GM18520 (cell line): Measurements from ENCODE around the gene MICAL2.
A peak's percentile ranks its signal among the peaks of the same experiment; 100 is the strongest.

Experiments used
- ATAC-seq: cut with Tn5 transposase; IDR thresholded peaks from one replicate; pipeline ENCODE4 v1.9.1; 2021; ENCODE audit not compliant: unreplicated experiment

The MICAL2 gene

GRCh38 chr11:12110201-12110713 lies at the start of gene MICAL2:
Gene MICAL2, plus strand, starts transcription at chr11:12110590. Its CDS starts 51,566 bp downstream, at chr11:12162156.
- ATAC-seq = peak; percentile 95

GRCh38 chr11:12061851-12062560 lies 48.4 kb upstream of the MICAL2 start:
- no peak for ATAC-seq

GRCh38 chr11:12063251-12063650 lies 47.1 kb upstream of the MICAL2 start:
- ATAC-seq = no peak

GRCh38 chr11:12064136-12064953 lies 46.0 kb upstream of the MICAL2 start:
- no peak for ATAC-seq

GRCh38 chr11:12064954-12065280 lies 45.5 kb upstream of the MICAL2 start:
- ATAC-seq = no peak

- no peak for ATAC-seq
Measured at GRCh38 chr11:12066056-12066798, 44.2 kb upstream of the MICAL2 start.

- ATAC-seq = no peak
Measured at GRCh38 chr11:12066799-12067508, 43.4 kb upstream of the MICAL2 start.

- ATAC-seq = no peak
Measured at GRCh38 chr11:12067796-12068357, 42.5 kb upstream of the MICAL2 start.

GRCh38 chr11:12069066-12069676 lies 41.2 kb upstream of the MICAL2 start:
- ATAC-seq = no peak

- ATAC-seq = no peak
Measured at GRCh38 chr11:12070446-12071267, 39.7 kb upstream of the MICAL2 start.

- no peak for ATAC-seq
Measured at GRCh38 chr11:12071574-12071973, 38.8 kb upstream of the MICAL2 start.

GRCh38 chr11:12073436-12073835 lies 37.0 kb upstream of the MICAL2 start:
- no peak for ATAC-seq

- ATAC-seq = no peak
Measured at GRCh38 chr11:12073886-12074285, 36.5 kb upstream of the MICAL2 start.

GRCh38 chr11:12074529-12075195 lies 35.7 kb upstream of the MICAL2 start:
- no peak for ATAC-seq

GRCh38 chr11:12075291-12075690 lies 35.1 kb upstream of the MICAL2 start:
- ATAC-seq = no peak

- no peak for ATAC-seq
Measured at GRCh38 chr11:12075822-12076821, 34.3 kb upstream of the MICAL2 start.

- ATAC-seq = no peak
Measured at GRCh38 chr11:12076840-12077534, 33.4 kb upstream of the MICAL2 start.
